ENCODE data around the gene CDH4.
"Not testable (repeated sequence)": the region's sequence is repeated elsewhere in the genome, so short reads cannot be mapped to it uniquely, and the experiment has no call there.

Gene CDH4

GRCh38 chr20:61391812-61392520, 139.9 kb downstream of the CDH4 start:
- FAIRE-seq: no peak

- no peak for FAIRE-seq
Observed at GRCh38 chr20:61394088-61394799, 142.2 kb downstream of the CDH4 start.

GRCh38 chr20:61396262-61396848, 144.3 kb downstream of the CDH4 start:
- no peak for FAIRE-seq

GRCh38 chr20:61397146-61397545, 145.1 kb downstream of the CDH4 start:
- FAIRE-seq: no peak

- FAIRE-seq: no peak
Observed at GRCh38 chr20:61397790-61398189, 145.7 kb downstream of the CDH4 start.

GRCh38 chr20:61399433-61399832, 147.4 kb downstream of the CDH4 start:
- no peak for FAIRE-seq

- no peak for FAIRE-seq
Observed at GRCh38 chr20:61400499-61400898, 148.4 kb downstream of the CDH4 start.

- FAIRE-seq: no peak
Observed at GRCh38 chr20:61404303-61404702, 152.2 kb downstream of the CDH4 start.

- FAIRE-seq: no peak
Observed at GRCh38 chr20:61405007-61405406, 152.9 kb downstream of the CDH4 start.

GRCh38 chr20:61406773-61407172, 154.7 kb downstream of the CDH4 start:
- not testable (repeated sequence) for FAIRE-seq

- no peak for FAIRE-seq
Observed at GRCh38 chr20:61407561-61407960, 155.5 kb downstream of the CDH4 start.

- no peak for FAIRE-seq
Observed at GRCh38 chr20:61408951-61409740, 157.1 kb downstream of the CDH4 start.

GRCh38 chr20:61411743-61412142, 159.7 kb downstream of the CDH4 start:
- FAIRE-seq: no peak

GRCh38 chr20:61413752-61414151, 161.7 kb downstream of the CDH4 start:
- FAIRE-seq: no peak

- FAIRE-seq: no peak
Observed at GRCh38 chr20:61414455-61414991, 162.5 kb downstream of the CDH4 start.

- FAIRE-seq: no peak
Observed at GRCh38 chr20:61416546-61416945, 164.5 kb downstream of the CDH4 start.

GRCh38 chr20:61417221-61417941, 165.3 kb downstream of the CDH4 start:
- no peak for FAIRE-seq

GRCh38 chr20:61419010-61419409, 166.9 kb downstream of the CDH4 start:
- FAIRE-seq: no peak

GRCh38 chr20:61419501-61419900, 167.4 kb downstream of the CDH4 start:
- no peak for FAIRE-seq

- no peak for FAIRE-seq
Observed at GRCh38 chr20:61420056-61420455, 168.0 kb downstream of the CDH4 start.

GRCh38 chr20:61420781-61421180, 168.7 kb downstream of the CDH4 start:
- FAIRE-seq: no peak

Measured in A204.1 (cell line).